PC-3 (cell line): Measurements from ENCODE around the gene NUCB1. TPM values are rescaled to one million over a fixed set of nuclear protein-coding genes. Genes with fewer than 3 reads are reported as not detected.

Experiments used
- ATAC-seq: fragments of 200-7000 bp; cut with Tn5 transposase; 2 replicates; pipeline ENCODE4 v1.9.1; 2020; ENCODE audit warnings: mild to moderate bottlenecking, moderate library complexity
- BruUV-seq: library from RNA; stranded (reverse); fragments of 400-500 nt; replicated peaks from 2 replicates; lab custom pipeline; 2021; lab: Mats Ljungman, UMichigan
- CTCF ChIA-PET: fragments of 300-600 bp; sonication (Branson Sonifier 250); formaldehyde crosslinking; loops from one replicate; lab custom pipeline; 2022; ENCODE audit warnings: antibody characterized with exemption; lab: Charles Lee
- POLR2A ChIA-PET: fragments of 300-600 bp; sonication (Branson Sonifier 250); formaldehyde crosslinking; loops from one replicate; lab custom pipeline; 2022; ENCODE audit warnings: antibody characterized with exemption; ENCODE audit not compliant: unreplicated experiment; lab: Charles Lee
- DNase-seq: peaks from one replicate; pipeline ENCODE4 v3.0.0-alpha.2; 2015
- H2AFZ ChIP-seq: fragments of 300-600 bp; sonication (generic); 2 replicates; pipeline ENCODE4 v1.6.0; 2016; ENCODE audit warnings: antibody characterized with exemption, low read length
- H3F3A ChIP-seq: fragments of 300-600 bp; sonication (generic); one replicate; pipeline ENCODE4 v1.6.0; 2017; ENCODE audit warnings: antibody characterized with exemption, low read length, control low read depth, mild to moderate bottlenecking; ENCODE audit not compliant: unreplicated experiment
- H3K27ac ChIP-seq: fragments of 300-600 bp; sonication (generic); 2 replicates; pipeline ENCODE4 v1.5.1; 2016; ENCODE audit warnings: mild to moderate bottlenecking, low read length
- H3K27me3 ChIP-seq: fragments of 300-600 bp; sonication (generic); 2 replicates; pipeline ENCODE4 v1.6.1; 2016; ENCODE audit warnings: low read length, mixed read lengths
- H3K36me3 ChIP-seq: fragments of 300-600 bp; sonication (generic); 2 replicates; pipeline ENCODE4 v1.6.1; 2016; ENCODE audit warnings: low read depth, mixed run types, low read length, mixed read lengths
- H3K4me1 ChIP-seq: fragments of 300-600 bp; sonication (generic); 2 replicates; pipeline ENCODE4 v1.5.1; 2016; ENCODE audit warnings: low read length; ENCODE audit not compliant: insufficient read depth
- H3K4me2 ChIP-seq: fragments of 300-600 bp; sonication (generic); 2 replicates; pipeline ENCODE4 v1.6.0; 2016; ENCODE audit warnings: low read length
- H3K4me3 ChIP-seq: fragments of 300-600 bp; sonication (generic); 2 replicates; pipeline ENCODE4 v1.5.1; 2016; ENCODE audit warnings: mild to moderate bottlenecking, low read length, mixed read lengths
- H3K79me2 ChIP-seq: fragments of 300-600 bp; sonication (generic); 2 replicates; pipeline ENCODE4 v1.6.1; 2017; ENCODE audit warnings: low read length, mixed read lengths
- H3K9ac ChIP-seq: fragments of 300-600 bp; sonication (generic); 2 replicates; pipeline ENCODE4 v1.6.0; 2016; ENCODE audit warnings: mild to moderate bottlenecking, low read length
- H3K9me2 ChIP-seq: fragments of 300-600 bp; sonication (generic); replicated peaks from 2 replicates; pipeline ENCODE4 v1.6.1; 2016; ENCODE audit warnings: mixed run types, low read length, mixed read lengths
- H3K9me3 ChIP-seq: fragments of 300-600 bp; sonication (generic); 2 replicates; pipeline ENCODE4 v1.6.1; 2016; ENCODE audit warnings: low read length, mixed read lengths
- H4K20me1 ChIP-seq: fragments of 300-600 bp; sonication (generic); 2 replicates; pipeline ENCODE4 v1.6.1; 2016; ENCODE audit warnings: low read length, mixed read lengths
- EZH2phosphoT487 ChIP-seq: fragments of 300-600 bp; sonication (generic); IDR thresholded peaks from 2 replicates; pipeline ENCODE4 v1.6.1; 2018; ENCODE audit warnings: mild to moderate bottlenecking, antibody characterized with exemption, low read length, borderline replicate concordance
- intact Hi-C: fragments of 100-400 bp; cut with micrococcal nuclease; formaldehyde crosslinking; loops from 2 replicates; pipeline ENCODE4 v1.9.0; 2023
- total RNA-seq: library from RNA; depleted of rRNA; stranded (reverse); fragments of >200 nt; gene quantifications from 2 replicates; pipeline ENCODE4 v1.2.3, GENCODE V29; 2014; rRNA removed
- TF ChIP-seq, protein P1 (sequence below): fragments of 300-600 bp; sonication (generic); conservative IDR thresholded peaks from 2 replicates; pipeline ENCODE4 v1.5.1; 2017; ENCODE audit warnings: antibody characterized with exemption, low read depth, mild to moderate bottlenecking, low read length

The NUCB1 gene
- total RNA-seq, 1 experiment from 2014 or later = 137 TPM

DNA sequence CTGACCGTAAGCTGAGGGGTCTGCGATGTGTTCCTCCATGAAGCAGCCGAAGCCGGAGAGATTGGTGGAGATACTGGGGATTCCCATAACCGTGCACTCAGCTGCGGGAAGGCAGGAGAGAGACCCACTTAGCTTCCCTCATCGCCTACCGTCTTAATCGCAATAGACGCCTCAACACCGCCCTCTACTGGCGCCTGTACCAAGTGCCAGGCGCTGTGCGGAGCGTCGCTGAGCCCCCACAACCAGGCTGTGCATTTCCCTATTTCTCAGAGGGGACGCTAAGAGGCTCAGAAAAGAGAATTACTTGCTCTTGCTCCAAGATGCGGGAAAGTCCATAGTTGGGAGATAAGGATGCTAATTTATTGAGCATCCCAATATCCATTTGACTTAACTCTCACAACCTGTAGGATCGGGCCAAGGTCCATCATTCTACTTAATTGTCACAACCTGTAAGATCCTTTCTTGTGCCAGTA lies 70.8 kb downstream of the NUCB1 start:
- no peak overlapping the region for H2AFZ ChIP-seq
- H3K27me3 ChIP-seq = no peaks in the 10 kb centered on the region
- H3K4me2 ChIP-seq = no peak overlapping the region
- H4K20me1 ChIP-seq = 0 out of 2 replicates have a peak, but pooled peaks cover 5% of the 10 kb centered on the region
- H3K9me3 ChIP-seq = no peaks in the 10 kb centered on the region
- no peak for ATAC-seq
- H3F3A ChIP-seq = no peaks in the 10 kb centered on the region
- H3K4me3 ChIP-seq = no peak overlapping the region
- CTCF ChIA-PET = no interaction called here
- no peak overlapping the region for H3K9ac ChIP-seq
- intact Hi-C loops = no loop called here
- no TSS peak for BruUV-seq
- H3K27ac ChIP-seq = no peak overlapping the region
- no peak for TF ChIP-seq EZH2phosphoT487
- TF ChIP-seq, protein P1, sequence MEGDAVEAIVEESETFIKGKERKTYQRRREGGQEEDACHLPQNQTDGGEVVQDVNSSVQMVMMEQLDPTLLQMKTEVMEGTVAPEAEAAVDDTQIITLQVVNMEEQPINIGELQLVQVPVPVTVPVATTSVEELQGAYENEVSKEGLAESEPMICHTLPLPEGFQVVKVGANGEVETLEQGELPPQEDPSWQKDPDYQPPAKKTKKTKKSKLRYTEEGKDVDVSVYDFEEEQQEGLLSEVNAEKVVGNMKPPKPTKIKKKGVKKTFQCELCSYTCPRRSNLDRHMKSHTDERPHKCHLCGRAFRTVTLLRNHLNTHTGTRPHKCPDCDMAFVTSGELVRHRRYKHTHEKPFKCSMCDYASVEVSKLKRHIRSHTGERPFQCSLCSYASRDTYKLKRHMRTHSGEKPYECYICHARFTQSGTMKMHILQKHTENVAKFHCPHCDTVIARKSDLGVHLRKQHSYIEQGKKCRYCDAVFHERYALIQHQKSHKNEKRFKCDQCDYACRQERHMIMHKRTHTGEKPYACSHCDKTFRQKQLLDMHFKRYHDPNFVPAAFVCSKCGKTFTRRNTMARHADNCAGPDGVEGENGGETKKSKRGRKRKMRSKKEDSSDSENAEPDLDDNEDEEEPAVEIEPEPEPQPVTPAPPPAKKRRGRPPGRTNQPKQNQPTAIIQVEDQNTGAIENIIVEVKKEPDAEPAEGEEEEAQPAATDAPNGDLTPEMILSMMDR = peak; percentile 84
- peaks cover 17% of the 10 kb centered on the region; the same call in 1 of the 2 replicates for H3K36me3 ChIP-seq
- POLR2A ChIA-PET = interaction anchor here (0.6 kb wide), 1 partner anchor 140 kb away, joined by 3 read pairs; no protein-coding TSS in a partner anchor
- peaks cover 6% of the 10 kb centered on the region for H3K4me1 ChIP-seq
- peaks cover 6% of the 10 kb centered on the region for H3K79me2 ChIP-seq
- DNase-seq = peak; percentile 56
- H3K9me2 ChIP-seq = no peaks in the 10 kb centered on the region

Other genes starting within 250 kb of the NUCB1 start
- gene NTN5, start 227.3 kb upstream of the NUCB1 start, total RNA-seq = 0.18 and 0.81 TPM in 2 replicates
- 0.69 TPM in 1 of 2 replicates, not detected in the other for gene FUT2, start 204.3 kb upstream of the NUCB1 start, total RNA-seq
- 0.18 and 0.40 TPM in 2 replicates for gene MAMSTR, start 180.6 kb upstream of the NUCB1 start, total RNA-seq
- 0.40 and 0.51 TPM in 2 replicates for gene RASIP1, start 159.7 kb upstream of the NUCB1 start, total RNA-seq
- gene IZUMO1, start 153.4 kb upstream of the NUCB1 start, total RNA-seq = not detected in 2 replicates
- 4.6 and 4.8 TPM in 2 replicates for gene FUT1, start 147.7 kb upstream of the NUCB1 start, total RNA-seq
- gene FGF21, start 144.8 kb upstream of the NUCB1 start, total RNA-seq = not detected in 2 replicates
- 41.1 and 50.0 TPM in 2 replicates for gene BCAT2, start 89.3 kb upstream of the NUCB1 start, total RNA-seq
- 15.0 and 15.4 TPM in 2 replicates for gene HSD17B14, start 63.8 kb upstream of the NUCB1 start, total RNA-seq
- gene PLEKHA4, start 31.7 kb upstream of the NUCB1 start, total RNA-seq = 0.63 and 1.2 TPM in 2 replicates
- 78.0 and 105 TPM in 2 replicates for gene PPP1R15A, start 27.9 kb upstream of the NUCB1 start, total RNA-seq
- not detected in 2 replicates for gene TULP2, start 1.6 kb upstream of the NUCB1 start, total RNA-seq
- 1.6 and 1.8 TPM in 2 replicates for gene DHDH, start 33.4 kb downstream of the NUCB1 start, total RNA-seq
- gene BAX, start 54.6 kb downstream of the NUCB1 start, total RNA-seq = 43.0 and 44.8 TPM in 2 replicates
- gene FTL, start 65.0 kb downstream of the NUCB1 start, total RNA-seq = 1,109 and 1,250 TPM in 2 replicates
- gene GYS1, start 93.0 kb downstream of the NUCB1 start, total RNA-seq = 38.6 and 54.0 TPM in 2 replicates
- gene RUVBL2, start 93.6 kb downstream of the NUCB1 start, total RNA-seq = 291 and 421 TPM in 2 replicates
- gene LHB, start 116.8 kb downstream of the NUCB1 start, total RNA-seq = not detected in 2 replicates
- gene CGB3, start 124.0 kb downstream of the NUCB1 start, total RNA-seq = not detected in 2 replicates
- not detected in 2 replicates for gene CGB2, start 131.6 kb downstream of the NUCB1 start, total RNA-seq
- 0.95 TPM in 1 of 2 replicates, not detected in the other for gene CGB1, start 136.6 kb downstream of the NUCB1 start, total RNA-seq
- gene CGB5, start 143.5 kb downstream of the NUCB1 start, total RNA-seq = 0.52 TPM in 1 of 2 replicates, not detected in the other
- gene CGB8, start 148.8 kb downstream of the NUCB1 start, total RNA-seq = 1.2 and 2.2 TPM in 2 replicates
- gene CGB7, start 157.4 kb downstream of the NUCB1 start, total RNA-seq = 0.04 and 0.63 TPM in 2 replicates
- gene NTF4, start 164.5 kb downstream of the NUCB1 start, total RNA-seq = 0.18 and 1.6 TPM in 2 replicates
- not detected in 2 replicates for gene KCNA7, start 172.4 kb downstream of the NUCB1 start, total RNA-seq
- gene SNRNP70, start 185.1 kb downstream of the NUCB1 start, total RNA-seq = 367 and 485 TPM in 2 replicates
- gene LIN7B, start 214.1 kb downstream of the NUCB1 start, total RNA-seq = 5.8 and 11.6 TPM in 2 replicates
- gene C19orf73, start 218.8 kb downstream of the NUCB1 start, total RNA-seq = 0.15 TPM in 1 of 2 replicates, not detected in the other
- 56.3 and 59.0 TPM in 2 replicates for gene PPFIA3, start 219.2 kb downstream of the NUCB1 start, total RNA-seq